Activated naive CD4-positive, alpha-beta T cell treated with anti-CD3 and anti-CD28 coated beads for 36 hours (primary cell): Measurements from ENCODE around the gene XRCC5. TPM values are rescaled to one million over a fixed set of nuclear protein-coding genes. Genes with fewer than 3 reads are reported as not detected.

Source experiments
- CTCF ChIA-PET: fragments of 350-600 bp; sonication (Branson Sonifier 250); formaldehyde crosslinking; loops from one replicate; lab custom pipeline; 2021; ENCODE audit warnings: antibody characterized with exemption; lab: Charles Lee
- DNase-seq: peaks from one replicate; pipeline ENCODE4 v3.0.0-alpha.2; 2020
- H3K27ac Mint-ChIP-seq: one replicate; pipeline ENCODE4 v1.8.0; 2021; ENCODE audit warnings: mild to moderate bottlenecking, mixed read lengths
- H3K27me3 Mint-ChIP-seq: one replicate; pipeline ENCODE4 v1.8.0; 2021; ENCODE audit warnings: low read depth, mixed read lengths
- H3K36me3 Mint-ChIP-seq: one replicate; pipeline ENCODE4 v1.8.0; 2021; ENCODE audit warnings: low read depth, mixed read lengths
- H3K4me1 Mint-ChIP-seq: one replicate; pipeline ENCODE4 v1.8.0; 2021; ENCODE audit warnings: low read depth, mixed read lengths
- H3K4me3 Mint-ChIP-seq: one replicate; pipeline ENCODE4 v1.8.0; 2021; ENCODE audit warnings: mild to moderate bottlenecking, moderate library complexity, mixed read lengths
- H3K9me3 Mint-ChIP-seq: one replicate; pipeline ENCODE4 v1.8.0; 2021; ENCODE audit warnings: mixed read lengths
- intact Hi-C: fragments of 100-400 bp; cut with micrococcal nuclease; formaldehyde crosslinking; loops from one replicate; pipeline ENCODE4 v1.15.1; 2023
- total RNA-seq, 2 experiments: library from RNA; stranded (reverse); gene quantifications; one replicate each; pipeline ENCODE4 v1.2.3, GENCODE V29; 2021

The XRCC5 gene
- total RNA-seq, 2 experiments from 2014 or later = 486 to 495 TPM

- CTCF ChIA-PET = interaction anchor here (0.5 to 1.6 kb wide), 3 partner anchors 9 to 43 kb away, joined by 3 to 4 read pairs (median 4); no protein-coding TSS in a partner anchor
- no peaks in the 10 kb centered on the region for H3K27me3 Mint-ChIP-seq
- peaks cover 45% of the 10 kb centered on the region for H3K36me3 Mint-ChIP-seq
- no peak overlapping the region for H3K4me3 Mint-ChIP-seq
- H3K27ac Mint-ChIP-seq = no peak overlapping the region
- intact Hi-C loops = no loop called here
- H3K9me3 Mint-ChIP-seq = no peaks in the 10 kb centered on the region
- peaks cover 40% of the 10 kb centered on the region for H3K4me1 Mint-ChIP-seq
- no peak for DNase-seq
Measured at GRCh38 chr2:216144857-216145256, 35.7 kb downstream of the XRCC5 start.

GRCh38 chr2:216146573-216146972 is 37.4 kb downstream of the XRCC5 start:
- H3K27me3 Mint-ChIP-seq = no peaks in the 10 kb centered on the region
- intact Hi-C loops = no loop called here
- peaks cover 35% of the 10 kb centered on the region for H3K4me1 Mint-ChIP-seq
- peaks cover 47% of the 10 kb centered on the region for H3K36me3 Mint-ChIP-seq
- no peak overlapping the region for H3K27ac Mint-ChIP-seq
- no peaks in the 10 kb centered on the region for H3K9me3 Mint-ChIP-seq
- H3K4me3 Mint-ChIP-seq = no peak overlapping the region
- no peak for DNase-seq
- CTCF ChIA-PET = interaction anchor here (0.8 to 1.8 kb wide), 3 partner anchors 15 to 258 kb away, joined by 3 to 7 read pairs (median 4); no protein-coding TSS in a partner anchor

- no peaks in the 10 kb centered on the region for H3K9me3 Mint-ChIP-seq
- no peak for DNase-seq
- H3K27me3 Mint-ChIP-seq = no peaks in the 10 kb centered on the region
- H3K27ac Mint-ChIP-seq = peak overlapping the region; percentile 10
- no peak overlapping the region for H3K4me3 Mint-ChIP-seq
- peaks cover 49% of the 10 kb centered on the region for H3K36me3 Mint-ChIP-seq
- H3K4me1 Mint-ChIP-seq = peaks cover 30% of the 10 kb centered on the region
- CTCF ChIA-PET = interaction anchor here (0.6 to 1.8 kb wide), 3 partner anchors 27 to 257 kb away, joined by 3 to 8 read pairs (median 7); no protein-coding TSS in a partner anchor
- intact Hi-C loops = no loop called here
Measured at GRCh38 chr2:216147172-216148131, 38.3 kb downstream of the XRCC5 start.

- intact Hi-C loops = no loop called here
- CTCF ChIA-PET = no interaction called here
- peaks cover 25% of the 10 kb centered on the region for H3K4me1 Mint-ChIP-seq
- H3K9me3 Mint-ChIP-seq = no peaks in the 10 kb centered on the region
- no peaks in the 10 kb centered on the region for H3K27me3 Mint-ChIP-seq
- no peak for DNase-seq
- H3K4me3 Mint-ChIP-seq = no peak overlapping the region
- no peak overlapping the region for H3K27ac Mint-ChIP-seq
- peaks cover 55% of the 10 kb centered on the region for H3K36me3 Mint-ChIP-seq
Measured at GRCh38 chr2:216148983-216149382, 39.8 kb downstream of the XRCC5 start.

GRCh38 chr2:216149741-216150140 is 40.6 kb downstream of the XRCC5 start:
- H3K36me3 Mint-ChIP-seq = peaks cover 62% of the 10 kb centered on the region
- peak overlapping the region; percentile 43 for H3K27ac Mint-ChIP-seq
- peaks cover 25% of the 10 kb centered on the region for H3K4me1 Mint-ChIP-seq
- intact Hi-C loops = no loop called here
- no peak overlapping the region for H3K4me3 Mint-ChIP-seq
- no peaks in the 10 kb centered on the region for H3K9me3 Mint-ChIP-seq
- no peaks in the 10 kb centered on the region for H3K27me3 Mint-ChIP-seq
- DNase-seq = no peak
- CTCF ChIA-PET = interaction anchor here (1.2 kb wide), 1 partner anchor 10 kb away, joined by 5 read pairs; no protein-coding TSS in a partner anchor

GRCh38 chr2:216151313-216152025 is 42.3 kb downstream of the XRCC5 start:
- intact Hi-C loops = loop anchor here (1.0 kb wide), 2 partner anchors 198 to 253 kb away; no protein-coding TSS in a partner anchor
- H3K4me1 Mint-ChIP-seq = peaks cover 25% of the 10 kb centered on the region
- no peaks in the 10 kb centered on the region for H3K27me3 Mint-ChIP-seq
- no peak overlapping the region for H3K4me3 Mint-ChIP-seq
- H3K36me3 Mint-ChIP-seq = peaks cover 70% of the 10 kb centered on the region
- no peaks in the 10 kb centered on the region for H3K9me3 Mint-ChIP-seq
- DNase-seq = no peak
- H3K27ac Mint-ChIP-seq = no peak overlapping the region
- CTCF ChIA-PET = no interaction called here

- H3K4me1 Mint-ChIP-seq = peaks cover 16% of the 10 kb centered on the region
- CTCF ChIA-PET = interaction anchor here (1.0 to 1.4 kb wide), 2 partner anchors 22 to 197 kb away, joined by 3 read pairs; no protein-coding TSS in a partner anchor
- H3K27ac Mint-ChIP-seq = no peak overlapping the region
- intact Hi-C loops = no loop called here
- no peaks in the 10 kb centered on the region for H3K9me3 Mint-ChIP-seq
- DNase-seq = no peak
- no peaks in the 10 kb centered on the region for H3K27me3 Mint-ChIP-seq
- H3K4me3 Mint-ChIP-seq = no peak overlapping the region
- H3K36me3 Mint-ChIP-seq = peaks cover 60% of the 10 kb centered on the region
Measured at GRCh38 chr2:216155954-216156353, 46.8 kb downstream of the XRCC5 start.

GRCh38 chr2:216156822-216157221 is 47.7 kb downstream of the XRCC5 start:
- no peaks in the 10 kb centered on the region for H3K9me3 Mint-ChIP-seq
- CTCF ChIA-PET = interaction anchor here (0.7 to 1.0 kb wide), 2 partner anchors 145 to 196 kb away, joined by 3 read pairs; no protein-coding TSS in a partner anchor
- peaks cover 58% of the 10 kb centered on the region for H3K36me3 Mint-ChIP-seq
- DNase-seq = no peak
- no peaks in the 10 kb centered on the region for H3K27me3 Mint-ChIP-seq
- no peak overlapping the region for H3K27ac Mint-ChIP-seq
- H3K4me1 Mint-ChIP-seq = peaks cover 13% of the 10 kb centered on the region
- H3K4me3 Mint-ChIP-seq = no peak overlapping the region
- intact Hi-C loops = no loop called here

GRCh38 chr2:216159144-216159543 is 50.0 kb downstream of the XRCC5 start:
- Mint-ChIP-seq H3K27ac (no peak overlapping the region), H3K9me3 (no peaks in the 10 kb centered on the region), H3K27me3 (no peaks in the 10 kb centered on the region), H3K4me1 (peaks cover 12% of the 10 kb centered on the region), H3K36me3 (peaks cover 51% of the 10 kb centered on the region), H3K4me3 (no peak overlapping the region)
- CTCF ChIA-PET = interaction anchor here (0.7 to 1.1 kb wide), 2 partner anchors 19 to 36 kb away, joined by 3 to 4 read pairs; no protein-coding TSS in a partner anchor
- no peak for DNase-seq
- intact Hi-C loops = no loop called here

- peaks cover 51% of the 10 kb centered on the region for H3K36me3 Mint-ChIP-seq
- DNase-seq = no peak
- H3K9me3 Mint-ChIP-seq = no peaks in the 10 kb centered on the region
- H3K27me3 Mint-ChIP-seq = no peaks in the 10 kb centered on the region
- H3K4me3 Mint-ChIP-seq = no peak overlapping the region
- H3K27ac Mint-ChIP-seq = no peak overlapping the region
- intact Hi-C loops = no loop called here
- CTCF ChIA-PET = interaction anchor here (0.7 to 1.1 kb wide), 2 partner anchors 19 to 35 kb away, joined by 3 to 4 read pairs; no protein-coding TSS in a partner anchor
- H3K4me1 Mint-ChIP-seq = peaks cover 16% of the 10 kb centered on the region
Measured at GRCh38 chr2:216159646-216160045, 50.5 kb downstream of the XRCC5 start.

- intact Hi-C loops = no loop called here
- no peak overlapping the region for H3K4me3 Mint-ChIP-seq
- no peak overlapping the region for H3K27ac Mint-ChIP-seq
- H3K36me3 Mint-ChIP-seq = peaks cover 51% of the 10 kb centered on the region
- H3K9me3 Mint-ChIP-seq = no peaks in the 10 kb centered on the region
- no peaks in the 10 kb centered on the region for H3K27me3 Mint-ChIP-seq
- DNase-seq = no peak
- CTCF ChIA-PET = interaction anchor here (0.7 to 1.3 kb wide), 3 partner anchors 13 to 244 kb away, joined by 3 to 4 read pairs (median 3); no protein-coding TSS in a partner anchor
- peaks cover 18% of the 10 kb centered on the region for H3K4me1 Mint-ChIP-seq
Measured at GRCh38 chr2:216160786-216161185, 51.6 kb downstream of the XRCC5 start.

GRCh38 chr2:216161967-216162366 is 52.8 kb downstream of the XRCC5 start:
- peak overlapping the region; percentile 28 for H3K27ac Mint-ChIP-seq
- H3K4me3 Mint-ChIP-seq = no peak overlapping the region
- H3K4me1 Mint-ChIP-seq = peaks cover 22% of the 10 kb centered on the region
- H3K36me3 Mint-ChIP-seq = peaks cover 52% of the 10 kb centered on the region
- CTCF ChIA-PET = interaction anchor here (0.5 to 1.2 kb wide), 3 partner anchors 11 to 243 kb away, joined by 3 to 4 read pairs (median 3); no protein-coding TSS in a partner anchor
- no peaks in the 10 kb centered on the region for H3K27me3 Mint-ChIP-seq
- intact Hi-C loops = no loop called here
- no peaks in the 10 kb centered on the region for H3K9me3 Mint-ChIP-seq
- DNase-seq = no peak
